SK-N-MC (cell line): Measurements from ENCODE around the gene PCNT.
"Not testable (repeated sequence)": the region's sequence is repeated elsewhere in the genome, so short reads cannot be mapped to it uniquely, and the experiment has no call there.

Experiments
- DNase-seq: peaks from one replicate; pipeline ENCODE4 v3.0.0-alpha.2; 2011; ENCODE audit warnings: low read depth, low spot score
- H3K27ac ChIP-seq: fragments of 200-600 bp; sonication (generic); 2 replicates; pipeline ENCODE4 v1.5.1; 2016; ENCODE audit warnings: mixed run types
- H3K36me3 ChIP-seq: fragments of 200-600 bp; sonication (generic); 2 replicates; pipeline ENCODE4 v1.6.1; 2017; ENCODE audit warnings: antibody characterized with exemption, low read length, mixed read lengths; ENCODE audit not compliant: insufficient read depth
- H3K4me3 ChIP-seq: fragments of 200-600 bp; sonication (generic); 2 replicates; pipeline ENCODE4 v1.5.1; 2016
- H3K9ac ChIP-seq: fragments of 200-600 bp; sonication (generic); 2 replicates; pipeline ENCODE4 v1.8.0; 2017; ENCODE audit warnings: mixed run types, mixed read lengths; ENCODE audit not compliant: insufficient read length
- H3K9me3 ChIP-seq: fragments of 200-600 bp; sonication (generic); 2 replicates; pipeline ENCODE4 v1.6.1; 2017; ENCODE audit warnings: low read depth, mild to moderate bottlenecking, antibody characterized with exemption, low read length, moderate library complexity, mixed read lengths
- EZH2 ChIP-seq: fragments of 200-600 bp; sonication (generic); IDR thresholded peaks from one replicate; pipeline ENCODE4 v1.6.1; 2017; ENCODE audit warnings: antibody characterized with exemption
- FOXP2 ChIP-seq: optimal IDR thresholded peaks from 2 replicates; pipeline ENCODE3; 2011; ENCODE audit warnings: mild to moderate bottlenecking, moderate library complexity; ENCODE audit not compliant: insufficient read depth; ENCODE audit errors: extremely low read length, control extremely low read depth
- POLR2AphosphoS5 ChIP-seq: IDR thresholded peaks from 2 replicates; pipeline ENCODE4 v1.6.1; 2012; ENCODE audit warnings: mild to moderate bottlenecking, low read depth, low read length, borderline replicate concordance

The PCNT gene

GRCh38 chr21:46401186-46401910 lies 77.4 kb downstream of the PCNT start:
- H3K27ac ChIP-seq: no peak overlapping the region
- H3K9ac ChIP-seq: no peak overlapping the region
- peaks cover 40% of the 10 kb centered on the region; the same call in 1 of the 2 replicates for H3K36me3 ChIP-seq
- no peaks in the 10 kb centered on the region for H3K9me3 ChIP-seq
- H3K4me3 ChIP-seq: no peak overlapping the region
- no peak for DNase-seq
- TF ChIP-seq POLR2AphosphoS5: no peak
- TF ChIP-seq FOXP2: no peak
- TF ChIP-seq EZH2: no peak

DNA sequence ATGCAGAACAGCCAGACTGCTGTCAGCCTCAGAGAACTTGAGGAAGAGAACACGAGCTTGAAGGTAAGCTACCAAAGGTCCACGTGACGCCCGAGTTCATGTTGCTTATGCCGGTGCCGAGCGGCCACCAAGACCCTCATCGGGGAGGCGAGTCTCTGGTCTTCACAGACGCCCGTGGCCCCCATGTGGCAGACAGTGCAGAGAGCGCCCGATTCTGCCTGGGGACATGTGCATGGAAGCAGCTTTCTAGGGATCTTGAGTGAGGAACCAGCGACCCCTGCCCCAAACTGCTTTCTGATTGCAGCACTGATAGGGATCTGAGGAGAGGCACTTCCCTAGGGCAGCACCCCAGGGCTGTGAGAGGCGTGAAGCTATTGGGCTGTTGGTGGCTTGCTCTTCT lies 78.5 kb downstream of the PCNT start:
- TF ChIP-seq EZH2 (no peak), POLR2AphosphoS5 (no peak), FOXP2 (no peak)
- H3K9me3 ChIP-seq: no peaks in the 10 kb centered on the region
- no peak overlapping the region for H3K4me3 ChIP-seq
- H3K9ac ChIP-seq: no peak overlapping the region
- DNase-seq: no peak
- H3K36me3 ChIP-seq: peaks cover 36% of the 10 kb centered on the region; the same call in 1 of the 2 replicates
- H3K27ac ChIP-seq: no peak overlapping the region

GRCh38 chr21:46403234-46403811 lies 79.4 kb downstream of the PCNT start:
- not testable (repeated sequence) for DNase-seq, H3K27ac ChIP-seq, H3K9me3 ChIP-seq, H3K9ac ChIP-seq, H3K4me3 ChIP-seq
- H3K36me3 ChIP-seq: peaks cover 28% of the 10 kb centered on the region; the same call in 1 of the 2 replicates

DNA sequence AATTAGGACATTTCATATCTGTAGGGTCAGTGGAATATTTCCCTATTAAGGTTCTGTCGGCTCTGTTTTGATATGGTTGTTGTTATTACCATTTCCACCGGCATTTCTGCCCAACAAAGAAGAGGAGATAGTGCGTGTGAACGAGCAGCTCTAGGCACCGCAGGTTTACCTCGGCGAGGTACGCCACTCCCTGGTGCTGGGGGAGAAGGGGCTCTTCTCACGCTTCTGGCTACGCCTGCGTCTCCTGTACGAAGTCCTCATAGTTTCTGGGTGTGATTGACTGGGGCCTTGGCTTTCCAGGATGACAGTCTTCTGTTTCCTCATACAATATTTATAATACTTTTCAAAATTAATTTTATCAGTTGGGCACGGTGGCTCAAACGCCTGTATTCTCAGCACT lies 80.3 kb downstream of the PCNT start:
- TF ChIP-seq POLR2AphosphoS5: no peak
- no peak for TF ChIP-seq FOXP2
- no peak for TF ChIP-seq EZH2
- Histone ChIP-seq H3K36me3 (peaks cover 21% of the 10 kb centered on the region; the same call in 1 of the 2 replicates), H3K27ac (no peak overlapping the region), H3K4me3 (no peak overlapping the region), H3K9me3 (no peaks in the 10 kb centered on the region), H3K9ac (no peak overlapping the region)
- DNase-seq: no peak

DNA sequence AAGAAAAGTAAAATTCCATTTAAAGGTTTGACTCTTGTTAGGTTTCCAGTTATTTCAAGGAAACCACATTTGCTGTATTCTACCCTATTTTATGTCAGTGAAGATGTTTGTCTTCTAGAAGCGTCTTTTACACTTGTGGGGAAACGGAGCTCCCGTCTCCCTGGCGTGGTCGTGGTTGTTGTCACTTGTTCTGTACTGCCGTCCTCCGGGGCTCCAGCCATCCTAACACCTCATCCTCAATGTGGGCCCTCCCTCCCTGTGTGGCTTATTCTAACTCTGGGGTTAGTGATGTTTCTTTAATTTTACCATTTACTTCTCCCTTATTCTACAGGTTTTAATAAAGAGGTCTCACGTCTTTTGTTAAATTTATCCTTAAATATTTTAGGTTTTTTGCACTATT lies 82.0 kb downstream of the PCNT start:
- no peaks in the 10 kb centered on the region for H3K9me3 ChIP-seq
- H3K27ac ChIP-seq: no peak overlapping the region
- no peak overlapping the region for H3K4me3 ChIP-seq
- TF ChIP-seq EZH2 (no peak), FOXP2 (no peak), POLR2AphosphoS5 (no peak)
- no peak for DNase-seq
- peaks cover 16% of the 10 kb centered on the region; the same call in 1 of the 2 replicates for H3K36me3 ChIP-seq
- no peak overlapping the region for H3K9ac ChIP-seq

DNA sequence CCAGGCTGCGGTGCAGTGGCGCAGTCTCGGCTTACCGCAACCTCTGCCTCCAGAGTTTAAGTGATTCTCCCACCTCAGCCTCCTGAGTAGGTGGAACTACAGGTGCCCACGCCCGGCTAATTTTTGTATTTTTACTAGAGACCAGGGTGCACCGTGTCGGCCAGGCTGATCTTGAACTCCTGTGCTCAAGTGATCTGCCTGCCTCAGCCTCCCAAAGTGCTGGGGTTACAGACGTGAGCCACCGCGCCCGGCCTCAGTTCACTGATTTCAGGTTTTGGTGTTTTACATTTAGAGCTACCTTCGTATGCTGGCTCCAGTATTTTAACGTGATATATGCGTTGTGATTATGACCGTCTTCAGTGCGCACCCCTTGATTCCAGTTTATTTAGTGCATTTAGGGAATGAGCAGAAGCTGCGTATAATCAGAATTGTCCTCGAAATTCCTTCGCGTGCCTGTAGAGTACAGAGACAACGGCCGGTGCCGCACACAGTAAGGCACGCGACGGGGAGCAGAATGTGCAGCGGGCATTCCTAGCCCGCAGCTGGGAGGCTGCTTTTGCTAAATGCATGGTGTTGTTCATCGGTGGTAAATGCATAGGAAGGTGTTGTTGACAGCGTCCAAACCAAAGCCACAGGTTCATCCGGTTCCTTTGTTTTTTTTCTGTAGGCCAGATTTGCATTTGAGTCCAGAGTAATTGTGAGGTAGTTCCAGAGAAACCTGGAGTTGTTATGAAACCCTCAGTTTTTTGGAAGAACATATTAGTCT lies 85.9 kb downstream of the PCNT start:
- Histone ChIP-seq H3K36me3 (peaks cover 15% of the 10 kb centered on the region; the same call in 1 of the 2 replicates), H3K27ac (no peak overlapping the region), H3K9me3 (no peaks in the 10 kb centered on the region), H3K9ac (no peak overlapping the region), H3K4me3 (no peak overlapping the region)
- TF ChIP-seq POLR2AphosphoS5: no peak
- TF ChIP-seq FOXP2: no peak
- no peak for TF ChIP-seq EZH2
- DNase-seq: no peak

GRCh38 chr21:46410516-46410915 lies 86.6 kb downstream of the PCNT start:
- H3K36me3 ChIP-seq: peaks cover 15% of the 10 kb centered on the region; the same call in 1 of the 2 replicates
- H3K4me3 ChIP-seq: no peak overlapping the region
- H3K9me3 ChIP-seq: no peaks in the 10 kb centered on the region
- no peak overlapping the region for H3K9ac ChIP-seq
- H3K27ac ChIP-seq: no peak overlapping the region
- no peak for DNase-seq
- no peak for TF ChIP-seq FOXP2
- TF ChIP-seq POLR2AphosphoS5: no peak
- no peak for TF ChIP-seq EZH2

GRCh38 chr21:46411236-46411635 lies 87.3 kb downstream of the PCNT start:
- no peak overlapping the region for H3K27ac ChIP-seq
- H3K9ac ChIP-seq: no peak overlapping the region
- no peaks in the 10 kb centered on the region for H3K9me3 ChIP-seq
- H3K36me3 ChIP-seq: peaks cover 20% of the 10 kb centered on the region; the same call in 1 of the 2 replicates
- DNase-seq: no peak
- TF ChIP-seq FOXP2 (no peak), POLR2AphosphoS5 (no peak), EZH2 (no peak)
- no peak overlapping the region for H3K4me3 ChIP-seq
